HG02852 (cell line): ENCODE measurements around the gene AHNAK.
"Not testable (repeated sequence)": the region's sequence is repeated elsewhere in the genome, so short reads cannot be mapped to it uniquely, and the experiment has no call there.

ENCODE experiments used
- ATAC-seq: cut with Tn5 transposase; IDR thresholded peaks from one replicate; pipeline ENCODE4 v1.9.1; 2021; ENCODE audit warnings: mild to moderate bottlenecking, moderate library complexity; ENCODE audit not compliant: unreplicated experiment

AHNAK gene

DNA sequence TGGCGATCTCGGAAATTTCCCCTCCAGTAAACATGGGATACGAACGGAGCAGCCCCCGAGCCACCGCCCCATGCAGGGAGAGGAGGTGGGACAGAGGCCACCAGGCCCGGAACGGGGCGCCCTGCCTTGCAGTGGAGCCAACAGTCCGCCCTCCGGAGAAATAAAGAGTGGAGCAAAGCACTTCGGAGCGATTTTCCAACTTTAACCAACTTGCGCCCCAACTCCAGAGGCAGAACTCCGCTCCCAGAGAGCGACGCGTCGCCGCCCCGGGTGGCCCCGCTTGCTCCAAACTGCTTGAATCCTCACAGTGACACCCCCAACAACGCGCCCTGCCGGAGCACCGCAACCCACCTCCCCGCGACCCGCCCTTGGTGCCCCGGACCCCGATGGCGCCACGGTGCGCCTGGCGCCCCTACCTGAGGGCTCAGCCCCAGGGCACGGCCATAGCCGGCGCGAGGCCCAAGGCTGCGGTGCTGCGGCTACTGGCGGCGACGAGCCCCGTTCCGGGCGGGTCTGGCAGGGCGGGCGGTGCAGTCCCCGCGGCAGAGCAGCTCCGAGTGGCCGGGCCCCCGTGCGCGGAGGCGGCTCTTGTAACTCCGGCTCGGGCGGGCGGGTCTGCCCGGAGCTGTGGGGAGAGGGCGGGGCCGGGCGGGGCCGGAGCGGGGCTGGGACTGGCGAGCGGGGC lies at the start of gene AHNAK:
TSS of gene AHNAK (minus strand) at position 563 of the 685 bp plus-strand sequence. CDS start 10,708 bp downstream, outside the sequence.
- ATAC-seq: peak; percentile 36

- no peak for ATAC-seq
These were observed 48.5 kb upstream of the AHNAK start for GRCh38 chr11:62595124-62595523.

GRCh38 chr11:62593434-62594044 lies 46.9 kb upstream of the AHNAK start:
- ATAC-seq: no peak

GRCh38 chr11:62592989-62593421 lies 46.4 kb upstream of the AHNAK start:
- ATAC-seq: no peak

- ATAC-seq: no peak
These were observed 45.7 kb upstream of the AHNAK start for GRCh38 chr11:62592146-62592815.

- ATAC-seq: peak; percentile 85
These were observed 45.0 kb upstream of the AHNAK start, which contains the start of gene TUT1 for GRCh38 chr11:62591448-62592145. TUT1 (minus strand) TSS chr11:62591523; CDS start chr11:62591485, 38 bp downstream.

DNA sequence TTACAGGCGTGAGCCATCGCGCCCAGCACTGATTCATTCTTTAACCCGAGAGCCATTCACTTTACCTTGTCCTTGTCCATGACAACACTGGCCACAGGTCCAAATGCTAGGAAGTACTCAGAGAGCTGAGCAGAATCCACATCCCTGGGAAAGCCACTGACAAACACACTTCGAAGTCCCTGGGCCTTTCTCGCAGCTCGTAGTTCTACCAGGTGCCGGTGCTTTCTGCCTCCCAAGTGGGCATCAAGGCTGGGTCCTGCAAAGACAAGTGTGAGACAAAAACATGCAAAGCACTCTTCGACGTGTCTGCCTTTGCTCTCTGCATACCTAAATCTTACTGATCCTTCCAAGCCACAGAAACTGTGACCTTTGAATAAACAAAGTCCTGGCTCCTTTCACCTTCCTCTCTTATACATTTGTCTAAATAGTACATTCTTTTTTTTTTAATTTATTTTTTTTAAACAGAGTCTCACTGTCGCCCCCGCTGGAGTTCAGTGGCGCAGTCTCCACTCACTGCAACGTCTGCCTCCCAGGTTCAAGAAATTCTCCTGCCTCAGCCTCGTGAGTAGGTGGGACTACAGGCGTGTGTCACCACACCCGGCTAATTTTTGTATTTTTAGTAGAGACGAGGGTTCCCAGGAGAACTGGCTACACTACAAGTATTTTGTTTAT lies 42.5 kb upstream of the AHNAK start:
- no peak for ATAC-seq

DNA sequence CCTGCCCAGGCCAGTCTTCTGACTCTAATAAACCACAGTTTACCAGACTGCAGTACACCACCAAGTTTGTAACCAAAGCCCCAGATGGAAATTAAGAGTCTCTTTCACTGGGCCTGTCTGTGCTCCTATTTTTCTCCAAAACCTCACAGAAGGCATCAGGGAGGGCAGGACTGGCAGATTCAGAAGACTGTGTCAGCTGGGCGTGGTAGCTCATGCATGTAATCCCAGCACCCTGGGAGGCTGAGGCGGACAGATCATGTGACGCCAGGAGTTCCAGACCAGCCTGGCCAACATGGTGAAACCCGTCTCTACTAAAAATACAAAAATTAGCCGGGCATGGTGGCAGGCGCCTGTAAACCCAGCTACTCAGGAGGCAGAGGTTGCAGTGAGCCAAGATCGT lies 38.8 kb upstream of the AHNAK start:
- not testable (repeated sequence) for ATAC-seq

DNA sequence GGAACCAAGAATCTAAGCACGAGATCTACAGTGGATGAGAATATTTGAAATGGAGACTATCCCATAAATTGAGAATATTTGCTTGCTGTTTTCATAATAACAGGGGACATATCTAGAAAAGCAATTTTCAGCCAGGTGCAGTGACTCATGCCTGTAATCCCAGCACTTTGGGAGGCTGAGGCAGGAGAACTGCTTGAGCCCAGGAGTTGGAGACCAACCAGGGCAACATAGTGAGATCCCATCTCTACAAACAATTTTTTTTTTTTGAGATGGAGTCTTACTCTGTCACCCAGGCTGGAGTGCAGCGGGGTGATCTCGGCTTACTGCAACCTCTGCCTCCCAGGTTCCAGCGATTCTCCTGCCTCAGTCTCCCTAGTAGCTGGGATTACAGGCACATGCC lies 35.1 kb upstream of the AHNAK start:
- not testable (repeated sequence) for ATAC-seq

GRCh38 chr11:62580959-62581715 lies 34.5 kb upstream of the AHNAK start:
- ATAC-seq: no peak

GRCh38 chr11:62579252-62579651 lies 32.6 kb upstream of the AHNAK start:
- ATAC-seq: no peak

GRCh38 chr11:62578541-62578940 lies 31.9 kb upstream of the AHNAK start:
- ATAC-seq: no peak

GRCh38 chr11:62577046-62577714 lies 30.6 kb upstream of the AHNAK start:
- no peak for ATAC-seq

GRCh38 chr11:62575837-62576236 lies 29.2 kb upstream of the AHNAK start:
- no peak for ATAC-seq

- no peak for ATAC-seq
These were observed 28.6 kb upstream of the AHNAK start for GRCh38 chr11:62575156-62575555.

GRCh38 chr11:62574363-62575071 lies 27.9 kb upstream of the AHNAK start:
- ATAC-seq: peak; percentile 26

GRCh38 chr11:62573592-62574362 lies 27.2 kb upstream of the AHNAK start, which contains the start of gene EEF1G:
EEF1G (minus strand) TSS chr11:62573891; CDS start chr11:62573842, 49 bp downstream.
- ATAC-seq: peak; percentile 76

DNA sequence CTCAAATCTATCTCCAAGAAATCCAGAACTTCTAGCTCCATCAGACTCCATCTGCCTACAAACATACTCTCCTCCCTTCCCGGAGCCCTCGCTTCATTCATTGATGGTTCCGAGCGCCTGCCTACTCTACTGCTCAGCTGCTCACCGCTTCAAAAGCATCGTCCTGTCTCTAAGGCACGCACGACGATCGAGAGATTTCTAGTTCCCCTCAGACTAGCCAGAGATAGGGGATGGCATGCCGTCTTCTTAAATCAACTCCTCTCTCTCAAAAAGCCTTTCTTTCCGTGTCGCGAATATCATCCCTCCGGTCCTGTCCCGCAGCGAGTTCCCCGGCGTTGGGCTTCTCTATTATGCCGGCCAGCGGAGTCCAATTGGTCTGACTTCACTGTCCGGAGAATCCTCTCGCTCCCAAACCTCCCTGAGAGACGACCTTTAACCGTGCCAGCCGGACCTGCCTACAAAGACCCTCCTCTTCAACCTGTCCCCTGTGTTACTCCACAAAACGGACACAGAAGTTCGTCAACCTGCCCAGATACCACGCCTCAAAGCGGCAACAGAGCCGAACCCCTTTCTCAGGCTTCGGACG lies 26.5 kb upstream of the AHNAK start:
- no peak for ATAC-seq
